T-helper 22 cell (primary cell): ENCODE data around the gene CDCP1.
"Not testable (repeated sequence)": the region's sequence is repeated elsewhere in the genome, so short reads cannot be mapped to it uniquely, and the experiment has no call there.

ENCODE experiments used
- DNase-seq: peaks from one replicate; pipeline ENCODE4 v3.0.0-alpha.2; 2020; ENCODE audit warnings: low read depth

The CDCP1 gene

GRCh38 chr3:45055411-45056143 is 90.6 kb downstream of the CDCP1 start:
- DNase-seq: no peak

DNA sequence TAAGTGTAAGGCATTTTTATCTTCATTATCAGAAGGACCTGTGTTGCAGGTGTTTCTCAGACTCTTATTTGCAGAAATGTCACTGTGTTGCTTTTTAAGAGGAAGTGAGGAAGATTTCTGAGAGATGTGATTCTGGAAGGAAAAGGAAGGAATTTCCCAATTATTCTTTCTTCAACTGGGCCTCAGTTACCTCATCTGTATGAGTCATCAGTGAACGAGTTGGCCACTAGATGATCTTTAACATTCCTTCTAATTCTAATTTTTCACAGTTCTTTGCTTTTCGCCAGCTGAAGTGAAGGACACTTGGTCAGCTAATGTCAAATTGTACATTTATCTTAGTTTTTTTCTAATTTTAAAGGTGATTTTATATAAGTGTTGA is 91.2 kb downstream of the CDCP1 start:
- DNase-seq: no peak

DNA sequence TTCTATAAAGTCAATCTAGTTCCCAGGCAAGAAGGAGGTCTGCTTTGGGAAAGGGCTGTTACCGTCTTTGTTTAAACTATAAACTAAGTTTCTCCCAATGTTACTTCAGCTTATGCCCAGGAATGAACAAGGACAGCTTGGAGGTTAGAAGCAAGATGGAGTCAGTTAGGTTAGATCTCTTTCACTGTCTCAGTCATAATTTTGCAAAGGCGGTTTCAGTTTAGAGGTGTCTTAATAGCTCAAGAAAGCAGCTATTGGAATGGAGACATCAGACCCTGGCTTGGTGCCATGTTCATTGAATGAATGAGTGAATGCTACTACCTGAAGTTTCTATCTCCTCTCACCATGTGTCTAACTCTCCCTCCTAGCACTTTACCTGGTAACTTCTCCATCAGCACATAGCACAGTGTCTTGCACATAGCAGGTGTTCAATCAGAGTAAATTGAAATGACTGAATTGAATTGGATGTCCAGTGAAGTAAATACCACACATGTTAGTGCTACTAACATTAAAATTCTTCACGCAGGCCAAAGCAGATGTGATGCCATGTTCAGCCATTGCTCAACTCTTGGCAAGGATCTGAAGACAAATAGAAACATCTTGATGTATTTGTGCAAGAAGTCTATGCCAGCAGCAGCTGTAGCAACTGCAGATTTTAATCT is 91.9 kb downstream of the CDCP1 start:
- DNase-seq: no peak

DNA sequence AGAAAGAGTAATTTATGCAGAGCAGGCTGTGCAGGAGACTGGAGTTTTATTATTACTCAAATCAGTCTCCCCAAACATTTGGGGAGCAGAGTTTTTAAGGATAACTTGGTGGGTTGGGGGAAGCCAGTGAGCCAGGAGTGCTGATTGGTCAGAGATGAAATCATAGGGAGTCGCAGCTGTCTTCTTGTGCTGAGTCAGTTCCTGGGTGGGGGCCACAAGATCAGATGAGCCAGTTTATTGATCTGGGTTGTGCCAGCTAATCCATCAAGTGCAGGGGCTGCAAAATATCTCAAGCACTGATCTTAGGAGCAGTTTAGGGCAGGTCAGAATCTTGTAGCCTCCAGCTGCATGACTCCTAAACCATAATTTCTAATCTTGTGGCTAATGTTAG is 92.4 kb downstream of the CDCP1 start:
- DNase-seq: not testable (repeated sequence)

GRCh38 chr3:45051685-45052084 is 94.5 kb downstream of the CDCP1 start:
- DNase-seq: no peak

DNA sequence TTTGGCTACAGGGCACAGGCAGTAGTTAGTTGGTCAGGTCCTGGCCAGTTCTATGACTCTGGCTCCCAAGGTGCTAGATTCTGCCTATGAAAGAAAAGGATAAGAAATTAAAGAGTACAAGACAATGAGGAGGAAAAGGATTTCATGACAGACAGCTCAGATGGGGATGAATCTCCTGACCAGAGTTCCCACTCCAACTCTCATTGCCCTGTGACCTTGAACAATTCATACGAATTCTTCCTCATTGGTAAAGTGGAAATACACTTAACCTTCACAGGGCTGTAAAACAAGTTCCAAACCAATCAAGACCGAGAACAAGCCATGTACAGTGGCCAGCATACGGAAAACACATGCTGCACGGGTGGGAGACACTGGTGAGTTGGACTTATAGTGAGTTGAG is 96.4 kb downstream of the CDCP1 start:
- DNase-seq: no peak

DNA sequence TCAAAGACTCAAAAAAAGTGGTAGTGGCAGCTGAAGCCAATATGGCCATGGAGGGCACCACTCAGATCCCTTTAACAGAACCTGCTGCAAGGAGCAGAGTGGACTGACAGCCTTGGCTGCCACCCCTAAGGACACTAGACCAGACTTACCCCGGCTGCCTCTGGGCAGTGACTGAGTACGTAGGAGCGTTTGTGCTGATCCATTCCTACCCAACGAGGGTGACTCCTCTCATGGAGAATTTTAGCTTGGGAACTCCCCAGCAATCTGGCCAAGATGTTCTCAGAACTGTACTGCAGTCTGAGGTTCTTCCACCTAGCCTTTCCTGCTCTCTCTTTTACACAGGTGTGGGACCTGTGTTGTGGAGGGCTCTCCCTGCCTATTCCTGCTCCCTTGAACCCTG is 97.9 kb downstream of the CDCP1 start:
- no peak for DNase-seq

DNA sequence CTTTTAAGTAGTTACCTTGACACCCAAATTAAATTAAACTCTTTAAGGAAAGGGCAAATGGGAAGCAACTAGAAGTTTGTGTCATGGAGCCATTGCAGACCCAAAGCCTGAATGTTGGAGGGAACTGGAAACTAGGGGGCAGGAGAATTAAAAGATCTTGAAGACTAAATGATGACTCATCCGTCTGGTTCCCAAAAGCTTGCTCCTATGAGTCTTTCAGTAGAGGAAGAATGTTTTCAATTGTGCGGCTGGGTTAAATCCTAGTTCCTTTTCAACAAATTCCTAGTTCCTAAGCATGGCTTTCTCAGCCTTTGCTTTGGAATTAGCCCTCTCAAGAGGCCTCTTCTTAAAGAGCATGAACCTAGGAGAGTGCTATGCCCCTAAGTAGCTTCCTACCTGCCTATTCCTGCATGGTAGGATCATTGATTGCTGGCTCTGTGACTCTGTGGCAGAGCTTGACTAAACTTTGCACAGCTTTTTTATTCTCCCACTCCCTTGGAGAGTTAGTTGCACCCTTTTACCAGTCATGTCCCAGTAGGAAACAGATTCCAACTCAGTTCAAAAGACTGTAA is 102.4 kb downstream of the CDCP1 start:
- no peak for DNase-seq

DNA sequence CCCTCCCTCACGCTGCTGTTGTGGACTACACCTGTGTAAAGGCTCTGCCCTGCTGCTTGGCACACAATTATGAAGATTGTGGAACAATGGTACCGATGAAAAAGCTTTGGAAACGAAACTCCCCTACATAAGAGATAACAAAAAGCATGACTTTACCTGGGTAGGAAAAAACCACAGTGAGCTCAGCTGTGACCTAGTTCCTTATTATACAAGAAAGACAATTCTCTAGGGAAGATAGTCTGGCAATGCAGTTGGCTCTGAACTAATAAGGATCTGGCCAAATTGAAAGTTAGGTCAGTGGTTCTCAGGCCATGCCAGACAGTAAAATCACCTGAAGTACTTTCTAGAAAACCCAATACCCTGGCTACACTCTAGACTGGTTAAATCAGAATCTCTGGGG is 104.0 kb downstream of the CDCP1 start:
- DNase-seq: no peak

DNA sequence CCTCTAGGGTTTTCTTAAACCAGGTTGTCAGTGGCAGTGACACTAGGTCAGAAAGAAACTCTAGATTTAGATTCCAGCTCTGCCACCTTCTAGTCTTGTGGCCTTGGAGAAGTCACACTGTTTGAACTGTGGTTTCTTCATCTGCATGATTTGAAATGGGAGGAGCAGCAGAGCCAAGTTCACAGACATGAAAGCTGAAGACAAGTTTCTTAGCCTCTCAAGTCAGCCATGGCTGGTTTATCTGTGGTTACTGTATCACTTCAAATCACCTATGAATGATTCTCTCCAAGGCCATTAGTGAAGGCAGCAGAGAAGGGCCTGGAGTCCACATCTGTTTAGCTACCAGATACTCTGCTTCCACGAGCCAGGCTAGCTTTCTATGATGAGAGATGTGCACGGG is 104.5 kb downstream of the CDCP1 start:
- no peak for DNase-seq

DNA sequence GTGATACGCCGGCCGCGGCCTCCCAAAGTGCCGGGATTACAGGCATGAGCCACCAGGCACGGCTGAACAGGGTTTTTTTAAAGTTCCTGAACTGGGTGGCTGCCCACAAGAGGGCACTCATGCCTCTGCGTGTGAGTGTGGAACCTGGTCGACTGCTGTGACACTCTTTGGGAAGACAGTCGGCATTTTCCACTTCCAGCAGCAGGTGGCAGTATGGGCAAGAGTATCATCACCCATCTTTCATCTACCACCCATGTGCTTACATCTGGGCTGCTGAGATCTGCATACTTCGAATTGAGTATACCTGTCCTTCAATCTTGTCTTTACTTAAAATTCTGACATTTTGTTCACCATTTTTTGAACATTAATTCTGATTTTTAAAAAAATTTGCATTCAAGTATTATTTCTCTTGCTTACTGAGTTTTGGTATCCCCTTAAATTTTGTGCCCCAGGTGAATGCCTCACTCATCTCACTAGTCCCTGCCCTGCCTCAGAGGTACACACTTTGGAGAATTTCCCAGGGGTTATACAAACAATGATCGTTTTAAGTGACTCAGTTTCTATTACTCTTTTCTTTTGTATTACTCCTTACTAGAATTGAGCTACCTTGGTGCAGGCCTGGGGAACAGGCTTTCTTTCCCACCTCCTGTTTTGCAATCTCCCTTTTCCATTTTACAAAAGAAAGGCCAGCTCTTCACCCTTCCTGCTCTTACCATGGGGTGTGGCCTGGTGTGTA is 108.3 kb downstream of the CDCP1 start:
- DNase-seq: peak; percentile 70

DNA sequence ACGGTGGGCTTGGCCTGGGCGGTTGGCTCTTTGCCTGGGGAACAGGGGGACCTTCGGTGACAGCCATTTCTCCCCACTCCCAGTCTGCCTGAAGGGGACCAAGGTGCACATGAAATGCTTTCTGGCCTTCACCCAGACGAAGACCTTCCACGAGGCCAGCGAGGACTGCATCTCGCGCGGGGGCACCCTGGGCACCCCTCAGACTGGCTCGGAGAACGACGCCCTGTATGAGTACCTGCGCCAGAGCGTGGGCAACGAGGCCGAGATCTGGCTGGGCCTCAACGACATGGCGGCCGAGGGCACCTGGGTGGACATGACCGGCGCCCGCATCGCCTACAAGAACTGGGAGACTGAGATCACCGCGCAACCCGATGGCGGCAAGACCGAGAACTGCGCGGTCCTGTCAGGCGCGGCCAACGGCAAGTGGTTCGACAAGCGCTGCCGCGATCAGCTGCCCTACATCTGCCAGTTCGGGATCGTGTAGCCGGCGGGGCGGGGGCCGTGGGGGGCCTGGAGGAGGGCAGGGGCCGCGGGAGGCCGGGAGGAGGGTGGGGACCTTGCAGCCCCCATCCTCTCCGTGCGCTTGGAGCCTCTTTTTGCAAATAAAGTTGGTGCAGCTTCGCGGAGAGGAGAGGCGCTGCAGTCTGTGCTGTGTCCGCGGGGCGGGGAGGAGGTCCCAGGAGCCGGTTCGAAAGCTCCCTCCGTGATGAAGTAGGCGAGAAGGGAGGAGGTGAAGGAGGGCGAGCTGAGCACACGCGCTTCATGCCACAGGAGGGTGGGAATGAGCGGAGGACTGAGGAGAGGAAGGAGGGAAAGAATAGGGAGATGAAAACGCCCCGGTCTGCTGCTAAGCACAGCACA is 110.5 kb downstream of the CDCP1 start:
- DNase-seq: no peak

DNA sequence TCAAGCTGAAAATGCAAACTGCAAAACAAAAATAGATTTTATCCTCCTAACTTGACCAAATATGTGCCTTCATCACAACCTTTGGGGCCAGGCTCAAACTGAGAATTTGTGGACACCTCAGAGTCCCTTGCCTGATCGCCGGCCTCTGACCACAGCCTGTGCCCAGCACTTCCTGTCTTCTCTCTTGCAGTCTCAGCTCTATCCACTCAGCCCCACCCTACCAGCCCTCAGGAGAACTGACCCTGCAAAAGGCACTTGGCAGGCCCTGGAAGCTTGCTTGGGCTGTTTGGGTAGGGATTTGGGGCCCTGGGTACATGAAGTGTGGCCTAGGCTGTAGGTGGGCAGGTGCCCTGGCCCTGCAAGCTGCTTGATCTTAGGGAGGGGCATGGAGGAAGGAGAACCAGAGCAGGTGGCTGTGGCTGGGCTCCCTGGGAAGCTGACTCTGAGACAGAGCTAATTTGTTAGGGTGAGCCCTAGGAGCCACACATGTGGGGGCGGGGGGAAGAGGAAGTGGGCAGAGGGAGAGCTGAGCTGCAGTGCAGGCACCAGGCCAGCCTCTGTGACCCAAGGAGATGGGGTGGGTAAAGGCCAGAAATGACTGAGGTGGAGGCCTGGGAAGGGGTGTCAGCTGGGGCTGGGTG is 111.4 kb downstream of the CDCP1 start:
- no peak for DNase-seq

- no peak for DNase-seq
Measured at GRCh38 chr3:45033791-45034190, 112.4 kb downstream of the CDCP1 start.
